HCEC 1CT (cell line): Measurements from ENCODE around the gene UMODL1.

Experiments used
- DNase-seq: peaks from one replicate; pipeline ENCODE4 v3.0.0-alpha.2; 2017

The UMODL1 gene

DNA sequence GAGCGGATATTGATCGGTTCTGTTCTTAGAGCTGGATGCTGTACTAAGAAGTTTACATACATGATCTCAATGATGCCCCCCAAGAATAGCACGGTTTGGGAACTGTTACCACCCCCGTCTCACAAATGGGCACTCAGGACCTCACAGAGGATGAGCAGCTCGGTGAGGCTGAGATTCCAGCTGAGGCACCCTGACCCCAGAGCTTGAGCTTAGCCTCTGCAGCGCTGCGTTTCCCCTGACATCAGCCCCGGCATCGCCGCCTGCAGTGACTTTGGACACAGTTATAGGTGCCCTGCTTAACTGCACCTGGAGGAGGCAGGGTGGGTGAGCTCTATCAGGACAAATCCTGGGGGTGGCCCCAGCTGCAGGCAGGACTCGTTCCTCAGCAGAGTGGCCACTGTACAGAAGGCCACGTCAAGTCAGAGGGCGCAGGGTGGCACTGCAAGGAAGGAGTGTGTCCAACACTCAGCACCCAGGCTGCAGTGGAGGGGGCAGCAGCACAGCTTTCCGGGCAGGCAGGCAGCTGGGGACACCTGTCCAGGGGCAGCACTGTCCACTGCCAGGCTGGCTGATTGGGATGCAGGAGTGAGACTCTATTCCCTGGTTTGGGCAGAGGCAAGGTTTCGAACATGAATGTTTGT lies 82.0 kb downstream of the UMODL1 start:
- DNase-seq: no peak

DNA sequence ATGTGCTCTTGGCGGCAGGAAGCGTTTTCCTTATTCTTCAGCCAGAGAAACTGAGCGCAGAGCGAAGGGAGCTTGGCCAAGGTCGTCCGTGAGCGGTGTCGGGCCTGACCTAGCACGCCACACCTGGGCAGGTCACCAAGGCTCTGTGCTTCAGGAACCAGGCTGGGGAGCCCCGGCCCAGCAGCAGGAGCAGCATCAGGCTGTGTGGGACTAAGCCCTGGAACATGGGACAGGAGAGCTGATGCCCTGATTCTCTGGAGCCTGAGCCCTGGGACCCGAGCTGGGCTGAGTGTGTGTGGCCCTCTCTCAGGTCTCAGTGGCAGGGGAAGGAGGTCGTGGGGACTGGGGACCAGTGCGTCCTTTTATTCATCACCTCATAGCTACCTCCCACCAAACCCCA lies 82.6 kb downstream of the UMODL1 start:
- no peak for DNase-seq

- no peak for DNase-seq
Observed at GRCh38 chr21:42154237-42155044, 83.3 kb downstream of the UMODL1 start.

DNA sequence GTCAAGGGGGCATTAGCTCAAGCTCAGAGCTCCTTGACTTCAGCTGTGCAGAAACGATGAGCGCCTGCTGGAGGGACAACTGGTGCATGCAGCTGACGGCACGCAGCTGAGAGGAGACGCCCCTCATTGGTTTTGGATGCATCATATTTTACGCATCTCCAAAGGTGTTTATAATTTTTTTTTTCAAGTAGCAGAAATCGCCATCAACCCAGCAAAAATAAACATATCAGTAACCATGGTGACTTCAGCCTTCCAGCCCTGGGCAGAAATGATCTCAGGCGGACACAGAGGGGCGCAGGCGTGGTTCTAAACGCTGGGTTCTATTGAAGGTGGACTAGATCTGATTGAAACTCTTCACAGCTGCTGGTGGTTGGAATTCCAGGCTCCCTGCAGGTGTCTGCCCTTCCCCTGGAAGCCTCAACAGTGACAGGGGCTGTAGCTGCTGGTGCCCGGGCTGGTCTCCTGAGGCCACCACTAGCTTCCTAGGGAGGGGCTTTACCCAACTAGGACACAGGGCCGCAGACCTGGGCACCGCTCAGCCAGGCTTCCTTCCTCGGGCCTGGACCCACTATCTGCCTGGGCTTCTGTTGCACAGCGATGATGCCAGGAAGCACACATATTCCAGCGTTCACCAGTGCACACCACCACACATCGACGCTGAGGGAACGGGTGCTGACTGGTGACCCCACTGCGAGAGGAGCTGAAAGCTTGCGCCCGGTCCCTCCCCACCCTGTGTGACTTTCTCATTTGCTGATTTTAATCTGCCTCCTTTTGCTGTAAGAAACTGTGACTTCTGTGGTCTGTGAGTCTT lies 84.1 kb downstream of the UMODL1 start:
- DNase-seq: no peak

DNA sequence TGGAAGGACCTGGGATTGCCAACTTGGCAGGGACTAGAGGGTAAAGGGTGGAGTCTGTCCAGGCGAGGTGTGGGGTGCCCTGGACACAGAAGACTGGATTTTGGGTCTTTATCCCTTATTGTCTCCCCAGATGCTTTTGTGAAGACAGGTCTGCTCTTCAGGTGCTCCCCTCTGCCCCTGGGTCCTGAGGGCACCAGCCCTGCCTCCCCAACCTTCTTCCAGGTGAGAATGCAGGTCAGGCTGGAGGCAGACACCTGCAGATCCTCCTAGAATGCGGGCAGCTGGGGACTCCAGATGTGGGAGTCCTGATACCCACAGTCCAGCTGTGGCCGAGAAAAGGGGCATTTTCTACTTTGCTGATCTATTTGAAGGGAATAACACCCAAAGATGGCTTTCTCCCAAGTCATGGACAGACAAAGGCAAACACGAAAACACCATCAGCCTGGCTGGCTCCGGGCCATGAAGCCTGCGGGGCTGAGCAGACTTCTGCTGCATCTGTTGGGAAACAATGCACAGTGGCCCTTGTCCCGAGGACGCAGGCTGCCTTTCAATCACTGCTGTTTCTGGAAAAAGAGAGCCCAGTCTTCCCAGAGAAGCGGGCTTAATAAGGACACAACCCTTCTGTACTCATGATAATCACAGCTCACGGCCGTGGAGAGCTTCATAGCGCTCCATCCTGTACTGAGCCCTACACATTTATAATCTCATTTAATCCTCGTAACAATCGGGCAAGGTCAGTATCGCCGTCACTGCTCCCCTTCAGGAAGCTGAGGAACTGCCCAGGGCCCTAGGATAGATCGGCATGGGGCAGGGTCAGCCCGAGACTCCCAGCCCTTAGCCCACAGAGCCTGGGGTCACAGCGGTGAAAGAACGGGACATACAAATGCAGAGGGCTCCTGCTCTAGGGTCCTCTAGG lies 85.8 kb downstream of the UMODL1 start:
- DNase-seq: no peak

DNA sequence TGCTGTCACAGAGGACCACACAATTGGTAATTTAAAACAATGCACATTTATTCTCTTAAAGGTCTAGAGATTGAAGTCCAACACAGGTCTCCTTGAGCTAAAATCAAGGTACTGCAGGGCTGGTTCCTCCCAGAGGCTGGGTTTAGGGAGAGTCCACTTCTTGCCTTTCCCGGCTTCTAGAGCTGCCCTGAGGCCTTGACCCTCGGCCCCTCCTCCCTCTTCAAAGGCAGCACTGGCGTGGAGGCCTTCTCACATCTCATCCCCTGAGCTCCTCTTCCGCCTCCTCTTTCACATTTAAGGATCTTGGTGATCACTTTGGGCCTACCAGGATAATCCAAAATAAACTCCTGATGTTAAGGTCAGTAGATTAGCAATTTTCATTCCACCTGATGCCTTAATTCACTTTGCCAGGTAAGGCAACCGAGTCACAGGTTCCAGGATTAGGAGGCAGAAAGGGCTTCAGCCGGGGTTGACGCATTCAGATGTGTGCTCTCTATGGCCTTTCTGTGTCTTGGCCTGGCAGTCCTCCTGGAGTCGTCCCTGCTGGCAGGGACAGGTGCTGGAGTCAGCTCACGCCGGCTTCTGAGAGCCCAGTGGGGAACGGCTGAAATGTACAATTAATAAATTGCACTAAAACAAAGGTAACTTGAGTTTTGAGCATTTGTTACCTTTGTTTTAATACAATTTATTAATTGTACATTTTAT lies 86.6 kb downstream of the UMODL1 start:
- DNase-seq: no peak

DNA sequence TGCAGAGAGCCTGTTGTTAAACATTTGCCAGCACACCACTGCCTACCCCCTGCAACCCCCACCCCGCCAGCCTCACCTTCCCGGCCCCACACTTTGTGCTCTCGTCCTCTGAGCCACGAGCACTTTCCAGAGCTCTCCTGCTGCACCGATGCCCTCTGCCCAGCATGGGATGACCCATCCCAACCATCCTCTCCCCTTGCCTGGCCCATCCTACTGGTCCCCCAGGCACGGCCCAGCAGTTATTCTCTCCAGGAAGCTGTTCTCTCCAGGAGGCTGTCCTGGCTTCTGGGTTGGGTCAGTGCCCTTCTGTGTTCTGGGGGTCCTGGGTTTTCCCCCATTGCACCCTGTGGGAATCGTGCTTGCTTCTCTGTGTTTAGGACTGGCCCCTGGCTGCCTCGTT lies 87.7 kb downstream of the UMODL1 start:
- DNase-seq: no peak

GRCh38 chr21:42159560-42160110 lies 88.5 kb downstream of the UMODL1 start:
- DNase-seq: no peak

- DNase-seq: no peak
Observed at GRCh38 chr21:42160111-42160721, 89.1 kb downstream of the UMODL1 start.

DNA sequence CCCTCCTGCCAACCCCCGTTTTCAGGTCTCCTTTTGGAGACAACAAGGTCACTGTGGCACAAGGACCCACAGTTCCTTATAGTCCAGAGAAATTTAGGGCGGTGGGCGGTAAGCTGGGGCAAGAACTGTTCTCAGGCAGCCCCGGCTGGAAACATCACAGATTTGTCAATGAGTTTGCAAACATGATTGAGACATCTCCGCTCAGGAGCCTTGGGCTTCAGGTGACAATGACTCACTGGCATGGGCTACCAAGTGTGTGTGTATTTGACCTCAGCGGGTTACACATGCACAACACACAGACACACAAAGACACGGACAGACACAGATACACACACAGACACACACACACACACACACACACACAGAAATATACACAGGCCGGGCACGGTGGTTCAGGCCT lies 89.6 kb downstream of the UMODL1 start:
- no peak for DNase-seq

DNA sequence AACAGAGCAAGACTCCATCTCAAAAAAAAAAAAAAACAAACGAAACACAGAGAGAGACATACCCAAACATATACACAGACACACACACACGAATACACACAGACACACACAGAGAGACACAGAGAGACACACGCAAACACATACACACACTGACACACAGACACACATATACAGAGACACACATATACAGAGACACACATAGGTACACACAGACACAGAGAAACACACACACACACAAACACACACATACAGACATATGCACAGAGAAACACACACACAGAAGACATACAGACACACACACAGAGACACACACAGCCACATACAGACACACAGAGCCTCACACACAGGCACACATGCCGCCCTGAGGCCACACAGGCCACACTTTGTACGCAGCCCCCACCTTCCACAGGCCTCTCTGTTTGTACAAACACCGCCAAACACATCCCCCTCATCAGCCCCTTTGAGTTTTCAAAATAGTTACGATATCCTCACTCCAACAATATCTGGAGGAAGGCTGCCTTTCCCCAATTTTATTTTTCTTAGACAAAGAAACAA lies 90.4 kb downstream of the UMODL1 start:
- no peak for DNase-seq

- DNase-seq: no peak
Observed at GRCh38 chr21:42161956-42162681, 91.0 kb downstream of the UMODL1 start.

- no peak for DNase-seq
Observed at GRCh38 chr21:42162831-42163510, 91.9 kb downstream of the UMODL1 start.

DNA sequence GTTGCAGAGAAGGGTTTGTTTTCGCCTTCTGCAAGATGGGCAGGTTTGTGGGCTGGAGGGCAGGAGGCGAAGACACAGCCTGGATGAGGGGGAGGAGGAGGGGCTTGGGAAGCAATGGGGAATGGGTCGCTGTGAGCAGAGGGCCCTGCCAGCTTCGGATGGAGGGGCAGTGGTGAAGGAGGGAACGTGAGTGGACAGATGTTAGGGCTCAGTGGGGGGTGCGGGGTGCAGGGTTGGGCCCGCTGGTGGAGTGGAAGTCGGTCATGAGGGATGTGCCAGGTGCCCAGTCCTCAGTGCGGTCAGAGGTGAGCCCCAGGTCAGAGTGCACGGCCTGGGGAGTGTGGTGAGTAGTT lies 92.4 kb downstream of the UMODL1 start:
- DNase-seq: no peak

DNA sequence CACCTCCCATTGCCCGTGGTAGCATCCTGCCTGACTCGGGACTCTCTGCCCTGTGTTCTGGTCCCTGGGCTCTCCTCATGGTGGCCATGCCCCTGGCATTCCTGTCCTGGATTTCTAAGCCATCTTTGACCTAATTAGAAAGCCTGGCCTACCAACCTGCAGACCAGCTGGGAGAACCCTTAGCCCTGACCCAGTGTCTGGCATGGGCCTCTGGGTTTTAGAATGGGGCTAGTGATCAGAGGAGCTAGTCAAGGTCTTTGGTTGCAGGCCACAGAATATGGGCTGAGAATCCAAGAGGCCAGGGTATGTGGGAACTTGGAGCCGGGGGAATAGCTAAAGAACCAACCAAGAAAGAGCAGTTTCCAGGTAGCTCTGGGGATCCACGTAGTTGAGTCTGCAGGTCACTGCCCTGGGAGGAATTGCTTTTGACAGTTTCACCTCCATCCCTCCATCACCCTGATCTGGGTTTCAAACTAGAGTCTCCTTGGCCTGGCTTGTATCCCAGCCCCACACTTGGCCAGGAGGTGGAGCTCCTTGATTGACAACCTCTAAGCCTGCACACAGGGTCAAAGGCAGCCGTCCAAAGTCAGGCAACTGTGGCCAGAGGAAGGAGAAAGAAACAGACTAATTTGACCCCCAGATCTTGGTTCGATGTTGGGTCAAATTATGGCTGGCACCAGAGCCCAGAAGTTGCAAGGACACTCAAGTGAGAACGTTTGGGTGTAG lies 93.1 kb downstream of the UMODL1 start:
- no peak for DNase-seq

DNA sequence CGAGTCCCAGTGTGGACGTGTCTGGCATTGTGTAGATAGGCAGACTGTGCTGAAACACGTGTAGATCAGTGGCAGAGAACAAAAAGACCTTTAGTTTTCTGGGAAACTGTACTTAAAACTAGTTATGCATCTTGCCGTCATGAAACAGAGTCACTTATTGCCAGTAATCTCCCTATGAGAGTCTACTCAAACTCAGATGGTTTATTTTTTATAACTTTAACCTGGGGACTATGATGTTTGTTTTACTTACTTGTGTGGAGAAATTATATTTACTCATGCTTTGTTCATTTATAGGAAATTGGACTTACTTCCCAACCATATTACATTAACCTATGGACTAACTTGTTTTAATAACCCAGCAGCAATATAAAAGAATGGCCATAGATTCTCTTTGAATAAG lies 93.7 kb downstream of the UMODL1 start:
- DNase-seq: no peak

DNA sequence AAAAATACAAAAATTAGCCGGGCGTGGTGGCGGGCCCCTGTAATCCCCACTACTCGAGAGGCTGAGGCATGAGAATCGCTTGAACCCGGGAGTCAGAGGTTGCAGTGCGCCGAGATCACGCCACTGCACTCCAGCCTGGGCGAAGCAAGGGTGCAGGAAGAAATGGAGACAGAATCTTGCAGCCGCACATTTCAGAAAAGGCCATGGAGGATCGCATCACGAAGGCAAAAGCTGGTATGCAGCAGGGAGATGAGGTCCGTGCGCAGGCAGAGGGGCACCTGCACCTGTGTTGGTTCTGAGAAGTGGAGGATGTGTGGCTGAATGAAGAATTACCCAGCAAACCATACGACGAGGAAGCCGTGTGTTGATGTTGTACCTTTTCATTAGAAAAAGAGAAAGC lies 94.8 kb downstream of the UMODL1 start:
- no peak for DNase-seq

- DNase-seq: no peak
Observed at GRCh38 chr21:42169758-42170157, 98.6 kb downstream of the UMODL1 start.
